GM18870 (cell line): Measurements from ENCODE around the gene FTCD.

Experiments
- ATAC-seq: cut with Tn5 transposase; IDR thresholded peaks from one replicate; pipeline ENCODE4 v1.9.1; 2021; ENCODE audit warnings: moderate library complexity; ENCODE audit not compliant: unreplicated experiment

Gene FTCD

GRCh38 chr21:46095083-46095719 is 60.2 kb downstream of the FTCD start:
- ATAC-seq: no peak

GRCh38 chr21:46094401-46095082 is 60.8 kb downstream of the FTCD start:
- ATAC-seq: no peak

- no peak for ATAC-seq
Observed at GRCh38 chr21:46093668-46094400, 61.5 kb downstream of the FTCD start.

- ATAC-seq: no peak
Observed at GRCh38 chr21:46092811-46093667, 62.3 kb downstream of the FTCD start.

GRCh38 chr21:46092026-46092764 is 63.2 kb downstream of the FTCD start:
- no peak for ATAC-seq

- no peak for ATAC-seq
Observed at GRCh38 chr21:46091631-46092025, 63.8 kb downstream of the FTCD start.

GRCh38 chr21:46091118-46091517 is 64.3 kb downstream of the FTCD start:
- ATAC-seq: no peak

- ATAC-seq: no peak
Observed at GRCh38 chr21:46089285-46089684, 66.1 kb downstream of the FTCD start.

GRCh38 chr21:46088189-46088588 is 67.2 kb downstream of the FTCD start:
- ATAC-seq: no peak

- no peak for ATAC-seq
Observed at GRCh38 chr21:46087641-46088040, 67.7 kb downstream of the FTCD start.
